ENCODE measurements around the gene OSBPL9. TPM values are rescaled to one million over a fixed set of nuclear protein-coding genes. Genes with fewer than 3 reads are reported as not detected.

Gene OSBPL9
- total and polyA plus RNA-seq, 2 experiments from 2014 or later: 71.0 to 288 TPM

DNA sequence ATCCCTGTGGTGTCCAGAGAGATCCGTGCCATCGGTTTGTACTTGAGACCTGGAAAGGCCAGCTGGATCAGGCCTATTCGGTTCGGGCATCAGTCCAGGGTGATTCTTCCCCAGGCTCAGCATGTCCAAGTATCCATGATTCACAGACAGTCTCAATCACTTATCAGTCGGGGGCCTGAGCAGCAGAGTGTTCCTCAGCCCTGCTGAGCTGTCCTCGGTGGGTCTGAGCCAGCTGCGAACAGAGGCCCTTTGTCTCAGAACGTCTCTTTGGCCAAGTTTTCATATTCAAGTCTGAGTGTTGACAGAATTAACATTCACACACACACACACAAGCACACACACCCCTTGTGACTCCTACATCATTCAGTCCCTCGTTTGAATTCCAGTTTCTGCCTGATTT is 33.4 kb upstream of the OSBPL9 start:
- Histone ChIP-seq H3K36me3 (replicated peaks; ENCODE audit: insufficient read depth, low read depth) (no peaks in the 10 kb centered on the region), H3K9me2 (replicated peaks; ENCODE audit: insufficient read depth) (no peaks in the 10 kb centered on the region), H3K4me3 (no peak overlapping the region), H3K9me3 (ENCODE audit: low read depth) (no peaks in the 10 kb centered on the region), H3K4me2 (no peak overlapping the region), H3K27ac (no peak overlapping the region), H3K27me3 (no peaks in the 10 kb centered on the region), H2AFZ (no peak overlapping the region), H3K79me2 (no peaks in the 10 kb centered on the region), H3K4me1 (ENCODE audit: insufficient read depth) (no peaks in the 10 kb centered on the region), H4K20me1 (ENCODE audit: insufficient read depth, poor library complexity, severe bottlenecking) (no peaks in the 10 kb centered on the region)
- TF ChIP-seq, protein P1, sequence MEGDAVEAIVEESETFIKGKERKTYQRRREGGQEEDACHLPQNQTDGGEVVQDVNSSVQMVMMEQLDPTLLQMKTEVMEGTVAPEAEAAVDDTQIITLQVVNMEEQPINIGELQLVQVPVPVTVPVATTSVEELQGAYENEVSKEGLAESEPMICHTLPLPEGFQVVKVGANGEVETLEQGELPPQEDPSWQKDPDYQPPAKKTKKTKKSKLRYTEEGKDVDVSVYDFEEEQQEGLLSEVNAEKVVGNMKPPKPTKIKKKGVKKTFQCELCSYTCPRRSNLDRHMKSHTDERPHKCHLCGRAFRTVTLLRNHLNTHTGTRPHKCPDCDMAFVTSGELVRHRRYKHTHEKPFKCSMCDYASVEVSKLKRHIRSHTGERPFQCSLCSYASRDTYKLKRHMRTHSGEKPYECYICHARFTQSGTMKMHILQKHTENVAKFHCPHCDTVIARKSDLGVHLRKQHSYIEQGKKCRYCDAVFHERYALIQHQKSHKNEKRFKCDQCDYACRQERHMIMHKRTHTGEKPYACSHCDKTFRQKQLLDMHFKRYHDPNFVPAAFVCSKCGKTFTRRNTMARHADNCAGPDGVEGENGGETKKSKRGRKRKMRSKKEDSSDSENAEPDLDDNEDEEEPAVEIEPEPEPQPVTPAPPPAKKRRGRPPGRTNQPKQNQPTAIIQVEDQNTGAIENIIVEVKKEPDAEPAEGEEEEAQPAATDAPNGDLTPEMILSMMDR (IDR thresholded peaks at IDR 0.05; ENCODE audit: poor library complexity): no peak
- TF ChIP-seq EZH2 (IDR thresholded peaks at IDR 0.05; ENCODE audit: borderline replicate concordance) (no peak), EZH2phosphoT487 (IDR thresholded peaks at IDR 0.05; ENCODE audit: low read depth, severe bottlenecking, unreplicated experiment) (no peak)
- no peak for DNase-seq (ENCODE audit: low spot score)
- 76% methylated on average over 9 of the region's 9 CpGs for WGBS (ENCODE audit: low lambda C conversion rate, missing lambda C conversion rate)

- 94% methylated on average over 5 of the region's 5 CpGs for WGBS (ENCODE audit: low lambda C conversion rate, missing lambda C conversion rate)
- Histone ChIP-seq H3K36me3 (replicated peaks; ENCODE audit: insufficient read depth, low read depth) (no peaks in the 10 kb centered on the region), H3K9me3 (ENCODE audit: low read depth) (no peaks in the 10 kb centered on the region), H3K27me3 (no peaks in the 10 kb centered on the region), H3K9me2 (replicated peaks; ENCODE audit: insufficient read depth) (no peaks in the 10 kb centered on the region), H3K4me3 (no peak overlapping the region), H3K79me2 (no peaks in the 10 kb centered on the region), H2AFZ (no peak overlapping the region), H3K4me1 (ENCODE audit: insufficient read depth) (no peaks in the 10 kb centered on the region), H3K27ac (no peak overlapping the region), H4K20me1 (ENCODE audit: insufficient read depth, poor library complexity, severe bottlenecking) (no peaks in the 10 kb centered on the region), H3K4me2 (no peak overlapping the region)
- TF ChIP-seq, protein P1 (IDR thresholded peaks at IDR 0.05; ENCODE audit: poor library complexity): no peak
- TF ChIP-seq EZH2phosphoT487 (IDR thresholded peaks at IDR 0.05; ENCODE audit: low read depth, severe bottlenecking, unreplicated experiment) (no peak), EZH2 (IDR thresholded peaks at IDR 0.05; ENCODE audit: borderline replicate concordance) (no peak)
- DNase-seq (ENCODE audit: low spot score): no peak
Measured at GRCh38 chr1:51584021-51584420, 32.9 kb upstream of the OSBPL9 start.

DNA sequence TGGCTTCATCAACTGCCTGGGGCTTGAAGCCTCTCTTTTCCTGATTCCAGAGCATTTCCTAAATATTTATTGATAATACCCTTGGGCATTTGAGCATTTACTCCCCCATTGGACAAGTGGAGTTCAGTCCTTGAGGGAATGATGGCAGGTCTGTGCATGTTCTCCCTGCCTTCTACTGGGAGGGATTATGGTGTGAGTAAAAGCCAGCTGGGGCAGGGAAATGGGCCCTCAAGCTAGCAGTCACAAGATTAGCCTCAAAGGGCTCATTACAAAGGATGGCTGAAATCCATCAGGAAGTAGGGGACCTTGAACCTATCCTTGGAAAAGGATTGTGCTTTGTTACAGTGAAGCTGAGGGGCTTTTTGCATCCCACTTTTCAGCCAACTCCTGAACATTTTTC is 24.2 kb upstream of the OSBPL9 start:
- no peaks in the 10 kb centered on the region for H3K79me2 ChIP-seq
- H3K9me3 ChIP-seq (ENCODE audit: low read depth): no peaks in the 10 kb centered on the region
- H3K36me3 ChIP-seq (replicated peaks; ENCODE audit: insufficient read depth, low read depth): no peaks in the 10 kb centered on the region
- H4K20me1 ChIP-seq (ENCODE audit: insufficient read depth, poor library complexity, severe bottlenecking): no peaks in the 10 kb centered on the region
- no peaks in the 10 kb centered on the region for H3K4me1 ChIP-seq (ENCODE audit: insufficient read depth)
- no peaks in the 10 kb centered on the region for H3K9me2 ChIP-seq (replicated peaks; ENCODE audit: insufficient read depth)
- TF ChIP-seq, protein P1 (IDR thresholded peaks at IDR 0.05; ENCODE audit: poor library complexity): no peak
- TF ChIP-seq EZH2phosphoT487 (IDR thresholded peaks at IDR 0.05; ENCODE audit: low read depth, severe bottlenecking, unreplicated experiment) (no peak), EZH2 (IDR thresholded peaks at IDR 0.05; ENCODE audit: borderline replicate concordance) (no peak)
- no peak for DNase-seq (ENCODE audit: low spot score)
- H3K4me3 ChIP-seq: no peak overlapping the region
- no peak overlapping the region for H3K27ac ChIP-seq
- H3K4me2 ChIP-seq: no peak overlapping the region
- no peak overlapping the region for H2AFZ ChIP-seq
- H3K27me3 ChIP-seq: no peaks in the 10 kb centered on the region

DNA sequence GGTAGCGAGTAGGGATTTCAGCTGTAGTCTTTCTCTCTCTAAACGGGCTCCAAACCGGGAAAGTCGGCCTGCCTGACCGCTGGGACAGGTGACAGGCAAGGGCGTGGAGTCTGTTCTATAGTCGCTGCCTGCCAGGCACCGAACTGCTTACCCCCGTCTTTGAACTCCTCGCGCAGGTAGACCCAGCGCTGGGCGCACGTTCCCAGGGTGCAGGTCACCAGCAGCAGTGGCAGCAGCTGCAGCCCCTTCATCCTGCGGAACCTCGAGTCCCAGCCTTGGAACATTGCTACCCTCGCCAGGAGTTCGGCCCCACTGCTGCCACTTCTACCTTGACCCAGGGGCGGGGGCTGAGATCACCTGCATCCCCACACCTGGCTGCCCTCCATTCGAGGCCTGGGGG is 22.2 kb upstream of the OSBPL9 start:
- TF ChIP-seq EZH2phosphoT487 (IDR thresholded peaks at IDR 0.05; ENCODE audit: low read depth, severe bottlenecking, unreplicated experiment): no peak
- no peak for TF ChIP-seq EZH2 (IDR thresholded peaks at IDR 0.05; ENCODE audit: borderline replicate concordance)
- TF ChIP-seq, protein P1 (IDR thresholded peaks at IDR 0.05; ENCODE audit: poor library complexity): no peak

More for the DNA sequence above, 22.2 kb upstream of the OSBPL9 start:
- Histone ChIP-seq H3K27me3 (no peaks in the 10 kb centered on the region), H3K79me2 (no peaks in the 10 kb centered on the region), H3K4me2 (no peak overlapping the region), H3K36me3 (replicated peaks; ENCODE audit: insufficient read depth, low read depth) (no peaks in the 10 kb centered on the region), H4K20me1 (ENCODE audit: insufficient read depth, poor library complexity, severe bottlenecking) (no peaks in the 10 kb centered on the region), H2AFZ (no peak overlapping the region), H3K4me1 (ENCODE audit: insufficient read depth) (no peaks in the 10 kb centered on the region), H3K27ac (no peak overlapping the region), H3K9me2 (replicated peaks; ENCODE audit: insufficient read depth) (no peaks in the 10 kb centered on the region), H3K9me3 (ENCODE audit: low read depth) (no peaks in the 10 kb centered on the region), H3K4me3 (no peak overlapping the region)
- no peak for DNase-seq (ENCODE audit: low spot score)
- 96% methylated on average over 20 of the region's 20 CpGs for WGBS (ENCODE audit: low lambda C conversion rate, missing lambda C conversion rate)
